Neural cell (in vitro differentiated cells): ENCODE results near the gene PSMA4. TPM values are rescaled to one million over a fixed set of nuclear protein-coding genes. Genes with fewer than 3 reads are reported as not detected.

Source experiments
- H2AFZ ChIP-seq: fragments of 200-600, 300-800 bp; sonication (generic), shearing (Covaris generic); 2 replicates; pipeline ENCODE4 v1.6.0; 2014; ENCODE audit warnings: low read depth, mild to moderate bottlenecking, antibody characterized with exemption, low read length, moderate library complexity
- H3F3A ChIP-seq: fragments of 200-600 bp; shearing (Covaris generic); 2 replicates; pipeline ENCODE4 v1.6.1; 2016; ENCODE audit warnings: mild to moderate bottlenecking, moderate library complexity, mixed read lengths, antibody characterized with exemption, low read length; ENCODE audit not compliant: insufficient read depth, poor library complexity, severe bottlenecking
- H3K27ac ChIP-seq: fragments of 200-600, 300-800 bp; sonication (generic), shearing (Covaris generic); 2 replicates; pipeline ENCODE4 v1.5.1; 2014; ENCODE audit warnings: mild to moderate bottlenecking, low read length, moderate library complexity
- H3K27me3 ChIP-seq: fragments of 300-800, 200-600 bp; sonication (generic), shearing (Covaris generic); 2 replicates; pipeline ENCODE4 v1.6.0; 2014; ENCODE audit warnings: mild to moderate bottlenecking, low read depth, low read length, moderate library complexity; ENCODE audit not compliant: insufficient read depth
- H3K36me3 ChIP-seq: fragments of 300-800, 200-600 bp; sonication (generic), shearing (Covaris generic); 2 replicates; pipeline ENCODE4 v1.5.1; 2014; ENCODE audit warnings: mild to moderate bottlenecking, antibody characterized with exemption, low read length, moderate library complexity; ENCODE audit not compliant: insufficient read depth
- H3K4me2 ChIP-seq: fragments of 300-800, 200-600 bp; sonication (generic), shearing (Covaris generic); 2 replicates; pipeline ENCODE4 v1.6.0; 2014; ENCODE audit warnings: mild to moderate bottlenecking, low read length
- H3K4me3 ChIP-seq: fragments of 300-800, 200-600 bp; sonication (generic), shearing (Covaris generic); 2 replicates; pipeline ENCODE4 v1.5.1; 2014; ENCODE audit warnings: mild to moderate bottlenecking, low read length, moderate library complexity
- H3K79me2 ChIP-seq: fragments of 200-600 bp; shearing (Covaris generic); replicated peaks from 2 replicates; pipeline ENCODE4 v1.6.0; 2014; ENCODE audit warnings: mild to moderate bottlenecking, low read length, moderate library complexity; ENCODE audit not compliant: insufficient read depth
- H3K9ac ChIP-seq: fragments of 300-800, 200-600 bp; sonication (generic), shearing (Covaris generic); 2 replicates; pipeline ENCODE4 v1.6.1; 2016; ENCODE audit warnings: mild to moderate bottlenecking, low read length, mixed read lengths
- H3K9me2 ChIP-seq: fragments of 200-600 bp; shearing (Covaris generic); 2 replicates; pipeline ENCODE4 v1.6.1; 2016; ENCODE audit warnings: mild to moderate bottlenecking, low read length, mixed read lengths; ENCODE audit not compliant: insufficient read depth
- H3K9me3 ChIP-seq: fragments of 200-600, 300-800 bp; sonication (generic), shearing (Covaris generic); 2 replicates; pipeline ENCODE4 v1.6.1; 2016; ENCODE audit warnings: mild to moderate bottlenecking, mixed run types, low read length, moderate library complexity, mixed read lengths
- H4K20me1 ChIP-seq: fragments of 200-600 bp; shearing (Covaris generic); 2 replicates; pipeline ENCODE4 v1.6.1; 2016; ENCODE audit warnings: mild to moderate bottlenecking, mixed run types; ENCODE audit not compliant: insufficient read depth
- EP300 ChIP-seq: fragments of 450-650 bp; conservative IDR thresholded peaks from 2 replicates; pipeline ENCODE4 v1.6.1; 2014; ENCODE audit warnings: antibody characterized with exemption, mild to moderate bottlenecking, moderate library complexity; ENCODE audit not compliant: poor library complexity, severe bottlenecking
- EZH2 ChIP-seq: fragments of 200-600, 300-800 bp; shearing (Covaris generic), sonication (generic); IDR thresholded peaks from 2 replicates; pipeline ENCODE4 v1.6.1; 2014; ENCODE audit warnings: antibody characterized with exemption, low read length, borderline replicate concordance, mild to moderate bottlenecking; ENCODE audit not compliant: insufficient read depth, poor library complexity, severe bottlenecking
- MXI1 ChIP-seq: fragments of 450-650 bp; conservative IDR thresholded peaks from 2 replicates; pipeline ENCODE4 v1.6.1; 2014; ENCODE audit warnings: antibody characterized with exemption, mild to moderate bottlenecking; ENCODE audit not compliant: poor library complexity, severe bottlenecking
- POLR2AphosphoS5 ChIP-seq: IDR thresholded peaks from 2 replicates; pipeline ENCODE4 v1.6.1; 2012
- RAD21 ChIP-seq: fragments of 450-650 bp; conservative IDR thresholded peaks from 2 replicates; pipeline ENCODE4 v1.6.1; 2014; ENCODE audit warnings: antibody characterized with exemption, mild to moderate bottlenecking, moderate library complexity
- SMC3 ChIP-seq: fragments of 450-650 bp; conservative IDR thresholded peaks from 2 replicates; pipeline ENCODE4 v1.6.1; 2014; ENCODE audit warnings: antibody characterized with exemption, mild to moderate bottlenecking, moderate library complexity; ENCODE audit not compliant: poor library complexity
- TAF1 ChIP-seq: IDR thresholded peaks from 2 replicates; pipeline ENCODE4 v1.6.1; 2012; ENCODE audit warnings: low read depth
- polyA plus RNA-seq: library from polyadenylated mRNA; depleted of rRNA; stranded (reverse); fragments of >200 nt; gene quantifications from 2 replicates; pipeline ENCODE4 v1.2.3, GENCODE V29; 2014
- TF ChIP-seq, protein P1 (sequence below): fragments of 450-650 bp; IDR thresholded peaks from 2 replicates; pipeline ENCODE4 v1.5.1; 2014; ENCODE audit warnings: antibody characterized with exemption, mild to moderate bottlenecking, moderate library complexity; ENCODE audit not compliant: poor library complexity, severe bottlenecking
- TF ChIP-seq, protein P2 (sequence below): IDR thresholded peaks from 2 replicates; pipeline ENCODE4 v1.6.1; 2012; ENCODE audit warnings: borderline replicate concordance

The PSMA4 gene
- polyA plus RNA-seq, 1 donor from 2014 or later, result 421 TPM

DNA sequence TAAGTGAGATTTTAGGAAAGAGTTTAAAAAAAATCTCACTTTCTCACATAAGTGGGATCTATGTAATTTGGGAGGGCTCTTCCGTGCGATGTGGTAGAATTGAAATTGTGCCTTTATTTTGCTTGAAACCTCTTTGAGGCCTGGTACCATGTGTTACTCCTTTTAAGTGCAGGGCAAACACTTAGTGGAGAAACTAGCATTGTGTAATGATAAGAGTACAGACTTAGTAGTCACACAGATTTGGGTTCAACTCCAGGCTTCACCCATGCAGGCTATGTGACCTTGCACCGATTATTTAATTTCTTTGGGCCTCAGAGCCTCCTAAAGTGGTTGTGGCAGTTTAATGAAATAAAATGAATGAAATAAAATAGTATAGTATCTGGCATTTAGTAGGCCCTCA, 2.4 kb downstream of the PSMA4 start:
- H2AFZ ChIP-seq, result no peak overlapping the region
- no peaks in the 10 kb centered on the region for H3K27me3 ChIP-seq
- H3K36me3 ChIP-seq, result peaks cover 9% of the 10 kb centered on the region
- H3K9ac ChIP-seq, result no peak overlapping the region
- no peaks in the 10 kb centered on the region for H3K9me2 ChIP-seq
- TF ChIP-seq, protein P1, sequence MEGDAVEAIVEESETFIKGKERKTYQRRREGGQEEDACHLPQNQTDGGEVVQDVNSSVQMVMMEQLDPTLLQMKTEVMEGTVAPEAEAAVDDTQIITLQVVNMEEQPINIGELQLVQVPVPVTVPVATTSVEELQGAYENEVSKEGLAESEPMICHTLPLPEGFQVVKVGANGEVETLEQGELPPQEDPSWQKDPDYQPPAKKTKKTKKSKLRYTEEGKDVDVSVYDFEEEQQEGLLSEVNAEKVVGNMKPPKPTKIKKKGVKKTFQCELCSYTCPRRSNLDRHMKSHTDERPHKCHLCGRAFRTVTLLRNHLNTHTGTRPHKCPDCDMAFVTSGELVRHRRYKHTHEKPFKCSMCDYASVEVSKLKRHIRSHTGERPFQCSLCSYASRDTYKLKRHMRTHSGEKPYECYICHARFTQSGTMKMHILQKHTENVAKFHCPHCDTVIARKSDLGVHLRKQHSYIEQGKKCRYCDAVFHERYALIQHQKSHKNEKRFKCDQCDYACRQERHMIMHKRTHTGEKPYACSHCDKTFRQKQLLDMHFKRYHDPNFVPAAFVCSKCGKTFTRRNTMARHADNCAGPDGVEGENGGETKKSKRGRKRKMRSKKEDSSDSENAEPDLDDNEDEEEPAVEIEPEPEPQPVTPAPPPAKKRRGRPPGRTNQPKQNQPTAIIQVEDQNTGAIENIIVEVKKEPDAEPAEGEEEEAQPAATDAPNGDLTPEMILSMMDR, result no peak
- TF ChIP-seq EP300 (no peak), POLR2AphosphoS5 (no peak), EZH2 (no peak), MXI1 (no peak), SMC3 (no peak), TAF1 (no peak), RAD21 (no peak)
- TF ChIP-seq, protein P2, sequence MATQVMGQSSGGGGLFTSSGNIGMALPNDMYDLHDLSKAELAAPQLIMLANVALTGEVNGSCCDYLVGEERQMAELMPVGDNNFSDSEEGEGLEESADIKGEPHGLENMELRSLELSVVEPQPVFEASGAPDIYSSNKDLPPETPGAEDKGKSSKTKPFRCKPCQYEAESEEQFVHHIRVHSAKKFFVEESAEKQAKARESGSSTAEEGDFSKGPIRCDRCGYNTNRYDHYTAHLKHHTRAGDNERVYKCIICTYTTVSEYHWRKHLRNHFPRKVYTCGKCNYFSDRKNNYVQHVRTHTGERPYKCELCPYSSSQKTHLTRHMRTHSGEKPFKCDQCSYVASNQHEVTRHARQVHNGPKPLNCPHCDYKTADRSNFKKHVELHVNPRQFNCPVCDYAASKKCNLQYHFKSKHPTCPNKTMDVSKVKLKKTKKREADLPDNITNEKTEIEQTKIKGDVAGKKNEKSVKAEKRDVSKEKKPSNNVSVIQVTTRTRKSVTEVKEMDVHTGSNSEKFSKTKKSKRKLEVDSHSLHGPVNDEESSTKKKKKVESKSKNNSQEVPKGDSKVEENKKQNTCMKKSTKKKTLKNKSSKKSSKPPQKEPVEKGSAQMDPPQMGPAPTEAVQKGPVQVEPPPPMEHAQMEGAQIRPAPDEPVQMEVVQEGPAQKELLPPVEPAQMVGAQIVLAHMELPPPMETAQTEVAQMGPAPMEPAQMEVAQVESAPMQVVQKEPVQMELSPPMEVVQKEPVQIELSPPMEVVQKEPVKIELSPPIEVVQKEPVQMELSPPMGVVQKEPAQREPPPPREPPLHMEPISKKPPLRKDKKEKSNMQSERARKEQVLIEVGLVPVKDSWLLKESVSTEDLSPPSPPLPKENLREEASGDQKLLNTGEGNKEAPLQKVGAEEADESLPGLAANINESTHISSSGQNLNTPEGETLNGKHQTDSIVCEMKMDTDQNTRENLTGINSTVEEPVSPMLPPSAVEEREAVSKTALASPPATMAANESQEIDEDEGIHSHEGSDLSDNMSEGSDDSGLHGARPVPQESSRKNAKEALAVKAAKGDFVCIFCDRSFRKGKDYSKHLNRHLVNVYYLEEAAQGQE, result no peak
- no peak overlapping the region for H3K27ac ChIP-seq
- no peaks in the 10 kb centered on the region for H4K20me1 ChIP-seq
- no peaks in the 10 kb centered on the region for H3F3A ChIP-seq
- peaks cover 23% of the 10 kb centered on the region for H3K79me2 ChIP-seq
- peak overlapping the region; percentile 94 for H3K4me3 ChIP-seq
- no peaks in the 10 kb centered on the region for H3K9me3 ChIP-seq
- H3K4me2 ChIP-seq, result peak overlapping the region; percentile 71

DNA sequence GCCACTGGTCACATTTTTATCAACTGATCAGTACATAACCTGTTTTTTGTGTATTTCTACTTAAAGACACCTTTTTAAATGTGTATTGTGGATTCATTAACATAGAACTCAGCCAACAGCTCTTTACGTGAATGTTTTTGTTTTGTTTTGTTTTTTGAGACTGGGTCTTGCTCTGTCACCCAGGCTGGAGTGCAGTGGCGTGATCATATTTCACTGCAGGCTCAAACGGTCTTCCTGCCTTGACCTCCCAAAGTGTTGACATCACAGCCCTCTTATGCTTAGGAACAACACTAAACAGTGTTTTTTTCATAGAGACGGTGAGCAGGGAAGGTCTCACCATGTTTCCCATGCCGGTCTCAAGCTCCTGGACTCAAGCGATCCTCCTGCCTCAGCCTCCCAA, 9.9 kb downstream of the PSMA4 start:
- no peaks in the 10 kb centered on the region for H3K9me2 ChIP-seq
- H2AFZ ChIP-seq, result no peak overlapping the region
- H3K27me3 ChIP-seq, result no peaks in the 10 kb centered on the region
- H3K4me2 ChIP-seq, result no peak overlapping the region
- H3K9me3 ChIP-seq, result no peaks in the 10 kb centered on the region
- no peak overlapping the region for H3K9ac ChIP-seq
- H3K79me2 ChIP-seq, result no peaks in the 10 kb centered on the region
- no peaks in the 10 kb centered on the region for H3F3A ChIP-seq
- H3K4me3 ChIP-seq, result no peak overlapping the region
- H3K36me3 ChIP-seq, result peaks cover 5% of the 10 kb centered on the region
- H3K27ac ChIP-seq, result no peak overlapping the region
- no peaks in the 10 kb centered on the region for H4K20me1 ChIP-seq
- TF ChIP-seq TAF1, result no peak
- TF ChIP-seq SMC3, result no peak
- TF ChIP-seq MXI1, result no peak
- TF ChIP-seq POLR2AphosphoS5, result no peak
- no peak for TF ChIP-seq EP300
- TF ChIP-seq RAD21, result no peak
